HG03064 (cell line): Measurements from ENCODE around the gene LDLRAD3.
"Not testable (repeated sequence)": the region's sequence is repeated elsewhere in the genome, so short reads cannot be mapped to it uniquely, and the experiment has no call there.

Source experiments
- ATAC-seq: cut with Tn5 transposase; IDR thresholded peaks from one replicate; pipeline ENCODE4 v1.9.1; 2021; ENCODE audit warnings: low read depth; ENCODE audit not compliant: unreplicated experiment

The LDLRAD3 gene

DNA sequence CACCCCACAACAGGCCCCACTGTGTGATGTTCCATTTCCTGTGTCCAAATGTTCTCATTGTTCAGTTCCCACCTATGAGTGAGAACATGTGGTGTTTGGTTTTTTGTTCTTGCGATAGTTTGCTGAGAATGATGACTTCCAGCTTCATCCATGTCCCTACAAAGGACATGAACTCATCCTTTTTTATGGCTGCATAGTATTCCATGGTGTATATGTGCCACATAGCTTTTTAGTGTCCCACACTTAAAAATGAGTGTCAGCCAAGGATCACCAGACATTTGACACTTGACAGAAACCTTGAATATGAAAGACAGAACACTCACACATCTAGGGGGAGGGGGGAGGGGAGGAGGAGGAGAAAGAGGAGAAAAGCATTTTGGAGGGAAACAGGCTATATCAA lies 245.9 kb downstream of the LDLRAD3 start:
- ATAC-seq = not testable (repeated sequence)

GRCh38 chr11:36191941-36192340 lies 248.1 kb downstream of the LDLRAD3 start:
- ATAC-seq = no peak

DNA sequence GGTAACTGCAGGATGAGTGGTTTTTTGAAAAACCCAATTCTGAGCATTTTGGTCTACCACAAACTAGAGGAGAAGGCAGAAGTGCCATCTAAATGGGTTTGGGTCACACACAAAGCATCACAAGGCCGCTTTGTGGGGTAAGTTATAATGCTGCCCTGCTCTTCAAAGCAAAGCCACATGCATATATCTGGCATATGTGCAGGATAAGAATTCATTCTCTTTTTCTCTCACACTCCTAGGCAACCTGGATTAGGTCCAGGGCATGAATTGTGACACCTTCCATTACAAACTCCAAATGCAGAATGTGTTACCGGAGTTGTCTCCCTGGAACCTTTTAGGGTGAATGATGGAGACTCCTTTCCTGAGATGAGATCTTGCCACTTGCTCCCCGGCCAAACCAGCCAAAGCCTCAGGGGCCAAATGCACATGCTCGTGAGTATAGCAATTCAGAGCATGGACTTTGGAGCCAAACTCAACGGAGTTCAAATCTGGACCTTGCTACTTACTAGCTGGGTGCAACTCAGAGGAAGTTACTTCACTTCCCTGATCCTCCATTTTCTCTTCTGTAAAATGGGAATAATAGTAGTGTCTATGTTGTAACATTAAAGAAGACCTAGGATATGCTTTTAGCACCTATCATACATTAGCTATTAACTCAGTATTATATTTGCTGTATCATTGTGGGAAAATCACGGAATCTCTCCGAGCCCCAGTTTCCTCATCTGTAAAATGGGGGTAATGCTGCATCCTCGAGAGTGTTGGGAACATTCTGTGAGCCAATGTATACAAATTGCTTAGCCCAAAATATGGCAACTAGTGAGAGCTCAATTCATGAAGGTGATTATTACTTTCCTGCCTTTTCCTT lies 248.8 kb downstream of the LDLRAD3 start:
- no peak for ATAC-seq

DNA sequence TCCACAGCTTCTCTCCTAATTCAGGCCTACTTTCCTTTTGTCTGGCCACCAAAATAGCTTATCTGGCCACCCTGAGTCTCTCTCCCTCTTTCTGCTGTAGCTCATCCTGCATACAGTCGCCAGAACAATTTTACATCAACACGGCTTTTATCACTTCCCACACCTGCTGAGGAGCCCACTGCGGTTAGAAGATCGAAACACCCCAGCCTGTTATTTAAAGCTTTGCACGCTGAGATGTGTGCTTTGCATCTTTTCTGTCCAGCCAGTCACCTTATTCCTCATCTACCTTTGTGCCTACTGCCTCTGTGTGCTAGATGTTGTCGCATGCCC lies 249.4 kb downstream of the LDLRAD3 start:
- no peak for ATAC-seq

DNA sequence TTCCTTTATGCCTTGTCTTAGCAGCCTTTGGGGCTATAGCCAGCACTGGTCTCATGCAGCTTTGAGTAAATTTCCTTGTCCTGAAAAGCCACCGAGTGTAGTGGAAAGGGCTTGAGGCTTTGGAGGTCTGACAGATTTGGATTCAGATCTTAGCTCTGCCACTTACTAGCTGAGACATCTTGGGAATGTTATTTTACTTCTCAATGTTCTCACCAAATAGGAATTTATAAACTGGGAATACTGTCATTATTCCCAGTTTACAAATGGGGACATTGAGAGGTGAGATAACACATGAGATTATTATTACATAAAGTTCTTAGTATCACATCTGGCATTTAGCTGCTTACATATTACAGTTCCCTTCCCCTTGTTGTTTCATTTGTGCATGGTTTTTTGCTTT lies 249.9 kb downstream of the LDLRAD3 start:
- no peak for ATAC-seq

GRCh38 chr11:36195496-36196354 lies 251.9 kb downstream of the LDLRAD3 start:
- ATAC-seq = no peak

DNA sequence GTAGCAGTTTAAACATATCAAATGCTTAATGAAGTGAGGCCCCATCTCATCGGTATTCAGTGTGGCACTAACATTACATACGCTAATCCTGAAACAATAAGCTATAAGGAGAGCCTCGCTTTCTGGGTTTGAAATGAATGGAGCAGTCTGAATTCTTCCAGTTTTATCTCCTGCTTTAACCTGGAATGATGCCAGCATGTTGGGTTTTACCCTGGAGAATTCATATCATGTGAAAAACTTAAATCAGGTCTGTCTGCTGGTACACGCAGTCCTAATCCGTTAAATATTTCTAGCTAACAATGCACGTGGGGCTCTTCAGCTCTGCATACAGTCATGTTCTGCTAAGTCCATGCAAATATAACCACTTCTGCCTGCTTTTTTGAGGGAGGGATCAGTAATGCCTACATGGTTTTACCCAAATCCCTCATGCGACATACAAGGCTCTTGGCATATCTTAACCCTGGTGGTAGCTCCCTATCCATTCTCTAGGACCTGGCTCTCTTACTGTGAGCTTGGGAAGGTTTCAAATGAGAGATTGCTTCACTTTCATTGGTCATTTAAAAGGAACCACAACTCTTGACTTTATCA lies 252.6 kb downstream of the LDLRAD3 start:
- ATAC-seq = no peak

DNA sequence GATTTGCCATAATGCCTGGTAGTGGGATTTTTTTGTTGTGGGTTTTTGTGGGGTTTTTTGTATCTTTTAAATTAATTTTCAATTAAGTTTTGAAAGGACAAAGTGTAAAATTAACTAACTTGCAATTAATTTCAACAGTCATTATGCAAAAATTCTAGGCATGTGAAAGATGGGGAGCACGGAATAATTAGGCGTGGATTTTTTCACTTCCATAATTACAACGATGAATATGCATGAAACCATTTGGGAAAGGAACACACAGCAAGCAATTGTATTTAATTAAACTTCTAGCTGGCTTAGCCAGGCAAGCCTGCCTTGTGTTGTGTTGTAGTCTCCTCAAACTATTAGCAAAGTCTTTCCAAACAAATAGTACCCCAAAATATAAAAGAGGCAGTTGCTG lies 257.5 kb downstream of the LDLRAD3 start:
- no peak for ATAC-seq

GRCh38 chr11:36205536-36205935 lies 261.7 kb downstream of the LDLRAD3 start:
- no peak for ATAC-seq

- no peak for ATAC-seq
These were observed 266.7 kb downstream of the LDLRAD3 start for GRCh38 chr11:36210529-36210928.

DNA sequence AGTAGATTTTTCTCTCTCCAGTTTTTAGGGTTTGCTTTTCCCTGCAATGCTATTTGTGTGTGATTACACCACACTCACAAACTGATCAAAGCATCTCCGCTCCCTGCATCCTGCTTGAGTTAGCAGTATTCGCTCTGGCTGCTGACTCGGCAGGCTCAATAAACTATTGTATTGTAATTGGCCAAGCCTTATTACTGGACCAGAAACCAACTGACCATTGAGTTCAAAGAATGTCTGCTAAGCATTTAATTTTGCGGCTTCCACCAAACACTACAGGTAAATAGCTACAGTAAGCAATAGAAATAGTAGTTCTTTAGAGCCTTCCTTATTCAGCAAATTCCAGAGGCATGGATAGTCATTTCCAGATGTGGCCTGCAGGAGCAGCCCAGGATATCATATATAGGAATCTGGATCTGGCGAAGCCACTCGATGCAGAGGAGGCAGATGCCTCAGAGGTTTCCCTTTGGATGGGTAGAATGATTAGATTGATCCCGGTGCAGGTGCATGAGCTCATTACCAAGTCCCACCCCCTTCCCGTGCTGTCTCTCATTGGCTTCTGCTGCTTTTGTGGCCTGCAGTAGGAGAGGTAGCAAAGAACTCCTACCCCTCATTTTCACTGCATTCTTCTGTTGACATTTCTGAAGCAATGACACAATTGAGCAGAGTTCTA lies 268.0 kb downstream of the LDLRAD3 start:
- ATAC-seq = no peak

DNA sequence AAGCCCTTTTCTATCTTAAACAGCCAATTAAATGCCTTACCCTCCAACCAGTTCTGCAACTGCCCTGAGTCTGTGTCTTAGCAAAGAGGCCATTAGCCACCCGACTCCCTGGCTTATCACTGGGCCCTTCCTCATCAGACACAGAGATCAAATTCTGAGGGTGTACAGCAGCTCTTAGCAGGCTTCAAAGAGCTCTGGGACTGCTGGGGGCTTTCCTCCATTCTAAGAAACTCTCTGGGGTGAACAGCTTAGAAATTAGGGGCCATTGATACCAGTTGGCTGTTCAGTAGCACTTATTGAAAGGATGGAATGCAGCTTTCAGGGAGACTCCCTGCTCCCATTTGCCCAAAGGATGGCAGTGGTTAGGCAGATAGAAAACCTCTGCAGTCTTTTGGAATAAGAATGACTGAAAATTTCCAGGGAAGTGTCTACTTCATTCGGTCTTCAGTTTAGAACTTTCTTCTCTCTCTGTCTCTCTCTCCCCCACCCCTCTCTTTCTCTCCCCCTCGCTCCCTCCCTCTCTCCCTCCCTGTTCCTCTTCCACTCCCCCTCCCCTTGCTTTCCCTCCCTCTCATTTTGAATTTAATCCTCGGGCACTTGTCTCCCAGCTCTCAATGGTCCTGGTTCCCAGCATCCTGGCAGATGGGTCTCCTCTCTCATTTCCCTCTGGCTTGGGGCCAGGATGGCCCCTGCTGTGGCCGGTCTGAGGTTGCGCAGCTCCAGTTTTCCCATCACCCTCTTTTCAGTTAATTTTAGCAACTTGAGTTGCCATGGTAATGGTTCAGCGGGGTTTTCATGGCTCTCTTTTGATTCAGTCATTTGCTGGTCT lies 268.9 kb downstream of the LDLRAD3 start:
- ATAC-seq = no peak

DNA sequence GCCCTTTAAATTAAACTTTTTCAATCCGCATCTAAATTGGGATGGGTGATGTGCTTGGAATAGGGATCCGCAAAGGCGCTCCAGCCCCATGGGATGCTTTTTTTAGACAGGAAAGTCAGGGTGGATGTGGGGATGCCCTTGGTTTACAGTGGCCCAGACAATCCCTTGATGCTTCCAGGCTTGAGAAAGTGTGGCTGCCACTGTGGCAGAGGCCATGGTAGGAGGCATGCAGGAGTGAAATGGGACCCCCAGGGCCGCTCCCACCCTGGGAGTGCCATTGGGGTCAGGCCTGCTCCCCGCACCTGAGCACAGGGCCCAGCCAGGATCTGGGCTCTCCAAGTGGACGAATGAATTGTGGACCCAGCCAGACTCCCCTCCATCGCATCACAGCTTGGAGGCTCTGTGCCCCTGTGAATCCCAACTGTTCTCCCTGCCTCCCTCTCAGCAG lies 269.6 kb downstream of the LDLRAD3 start:
- no peak for ATAC-seq

- ATAC-seq = no peak
These were observed 270.6 kb downstream of the LDLRAD3 start for GRCh38 chr11:36214480-36214879.

DNA sequence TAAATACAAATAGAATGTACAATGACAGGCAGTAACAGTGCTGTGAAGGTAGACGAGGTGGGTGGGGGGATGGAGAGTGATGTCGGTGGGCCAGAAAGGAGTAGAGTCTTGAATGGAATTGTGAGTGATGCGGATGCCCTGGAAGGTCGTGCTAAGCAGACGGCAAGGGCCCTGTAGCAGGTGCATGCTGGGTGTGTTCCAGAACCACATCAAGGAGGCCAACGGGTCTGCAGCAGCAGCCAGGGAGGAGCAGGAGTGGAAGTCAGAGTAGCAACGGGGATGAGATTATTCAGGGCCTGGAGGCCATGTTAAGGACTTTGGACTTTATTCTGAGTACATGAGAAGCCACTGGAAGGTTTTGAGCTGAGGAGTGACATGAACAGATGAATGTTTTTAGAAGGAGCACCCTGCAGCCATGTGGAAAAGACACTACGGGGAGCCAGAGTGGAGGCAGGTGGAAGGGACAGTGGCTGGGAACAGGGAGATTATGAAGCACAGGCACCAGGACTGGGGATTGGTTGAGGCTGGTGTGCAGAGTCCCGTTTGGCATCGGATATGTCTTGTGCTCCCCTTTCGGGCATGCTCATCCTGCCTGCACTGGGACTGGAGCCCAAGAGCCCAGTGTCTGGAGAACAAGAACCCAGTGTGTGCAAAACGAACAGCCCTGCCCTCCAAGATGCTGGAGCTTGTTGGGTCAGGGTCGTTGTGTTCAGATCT lies 271.3 kb downstream of the LDLRAD3 start:
- no peak for ATAC-seq

DNA sequence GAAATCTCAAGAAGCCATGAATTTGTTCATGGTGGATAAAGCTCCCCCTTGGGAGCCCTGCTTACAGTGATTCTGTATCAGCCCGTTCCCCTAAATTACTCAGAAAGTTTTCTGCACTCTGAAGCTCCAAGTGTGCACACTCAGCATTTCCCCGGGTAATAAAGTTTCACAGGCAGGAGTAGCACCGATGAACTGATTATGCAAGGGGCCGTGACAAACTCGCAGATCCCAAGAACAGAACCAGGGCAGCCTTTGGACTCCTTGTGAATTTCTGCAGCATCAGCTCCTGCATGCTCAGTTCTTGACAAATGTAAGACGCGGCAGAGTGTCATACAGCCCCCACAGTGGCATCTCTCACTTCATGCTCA lies 271.8 kb downstream of the LDLRAD3 start:
- no peak for ATAC-seq

GRCh38 chr11:36216061-36216615 lies 272.3 kb downstream of the LDLRAD3 start:
- ATAC-seq = no peak

GRCh38 chr11:36218283-36218921 lies 274.5 kb downstream of the LDLRAD3 start:
- ATAC-seq = no peak

GRCh38 chr11:36219996-36220395 lies 276.1 kb downstream of the LDLRAD3 start:
- ATAC-seq = no peak
